GM23338 (cell line): ENCODE data around the gene CERS3. TPM values are rescaled to one million over a fixed set of nuclear protein-coding genes. Genes with fewer than 3 reads are reported as not detected.

Experiments used
- ATAC-seq: fragments of 200-7000 bp; cut with Tn5 transposase; 3 replicates; pipeline ENCODE4 v1.9.1; 2020
- DNase-seq: peaks from one replicate; pipeline ENCODE4 v3.0.0-alpha.2; 2015; ENCODE audit warnings: low spot score
- H2AFZ ChIP-seq: fragments of 200-600 bp; sonication (generic); 2 replicates; pipeline ENCODE4 v1.8.0; 2016; ENCODE audit warnings: antibody characterized with exemption, mild to moderate bottlenecking, moderate library complexity
- H3F3A ChIP-seq: fragments of 200-600 bp; sonication (generic); replicated peaks from 2 replicates; pipeline ENCODE4 v1.8.0; 2017; ENCODE audit warnings: antibody characterized with exemption, mixed run types, low read depth
- H3K27ac ChIP-seq: fragments of 200-600 bp; sonication (generic); 2 replicates; pipeline ENCODE4 v1.6.1; 2016; ENCODE audit warnings: low read depth
- H3K27me3 ChIP-seq: fragments of 200-600 bp; sonication (generic); 2 replicates; pipeline ENCODE4 v1.8.0; 2016; ENCODE audit warnings: mild to moderate bottlenecking, mixed run types, moderate library complexity; ENCODE audit not compliant: insufficient read depth
- H3K36me3 ChIP-seq: fragments of 200-600 bp; sonication (generic); 2 replicates; pipeline ENCODE4 v1.8.0; 2016; ENCODE audit warnings: mild to moderate bottlenecking; ENCODE audit not compliant: insufficient read depth
- H3K4me1 ChIP-seq: fragments of 200-600 bp; sonication (generic); 2 replicates; pipeline ENCODE4 v1.8.0; 2016; ENCODE audit warnings: mild to moderate bottlenecking, moderate library complexity; ENCODE audit not compliant: insufficient read depth
- H3K4me2 ChIP-seq: fragments of 200-600 bp; sonication (generic); 2 replicates; pipeline ENCODE4 v1.7.1; 2017; ENCODE audit warnings: mixed run types
- H3K4me3 ChIP-seq: fragments of 200-600 bp; sonication (generic); 2 replicates; pipeline ENCODE4 v1.6.1; 2016; ENCODE audit warnings: mixed run types
- H3K79me2 ChIP-seq: fragments of 200-600 bp; sonication (generic); replicated peaks from 2 replicates; pipeline ENCODE4 v1.8.0; 2017; ENCODE audit warnings: mild to moderate bottlenecking; ENCODE audit not compliant: insufficient read depth
- H3K9me2 ChIP-seq: fragments of 200-600 bp; sonication (generic); 2 replicates; pipeline ENCODE4 v1.8.0; 2017; ENCODE audit not compliant: insufficient read depth
- H4K20me1 ChIP-seq: fragments of 200-600 bp; sonication (generic); replicated peaks from 2 replicates; pipeline ENCODE4 v1.8.0; 2017; ENCODE audit warnings: mild to moderate bottlenecking; ENCODE audit not compliant: insufficient read depth
- H3K27ac Mint-ChIP-seq: 2 replicates; pipeline ENCODE4 v1.8.0; 2020; ENCODE audit warnings: inconsistent platforms, mild to moderate bottlenecking, moderate library complexity, mixed read lengths
- H3K27me3 Mint-ChIP-seq: 3 replicates; pipeline ENCODE4 v1.8.0; 2022; ENCODE audit warnings: low read depth, mild to moderate bottlenecking, moderate library complexity, mixed read lengths, inconsistent platforms; ENCODE audit not compliant: insufficient read depth, poor library complexity
- H3K36me3 Mint-ChIP-seq: 3 replicates; pipeline ENCODE4 v1.8.0; 2021; ENCODE audit warnings: low read depth, mild to moderate bottlenecking, inconsistent platforms, moderate library complexity, mixed read lengths
- H3K4me1 Mint-ChIP-seq: 3 replicates; pipeline ENCODE4 v1.8.0; 2020; ENCODE audit warnings: mild to moderate bottlenecking, inconsistent platforms, mixed read lengths
- H3K4me3 Mint-ChIP-seq: 3 replicates; pipeline ENCODE4 v1.8.0; 2021; ENCODE audit warnings: moderate library complexity, mild to moderate bottlenecking, inconsistent platforms, mixed read lengths
- H3K9me3 Mint-ChIP-seq: 3 replicates; pipeline ENCODE4 v1.8.0; 2020; ENCODE audit warnings: moderate library complexity, mild to moderate bottlenecking, inconsistent platforms, mixed read lengths
- CREB1 ChIP-seq: fragments of 250-450 bp; sonication (Bioruptor Pico); IDR thresholded peaks from 2 replicates; pipeline ENCODE4 v1.5.0; 2020; ENCODE audit warnings: low read depth, mild to moderate bottlenecking, moderate library complexity
- EZH2 ChIP-seq: fragments of 200-600 bp; sonication (generic); IDR thresholded peaks from one replicate; pipeline ENCODE4 v1.8.0; 2017; ENCODE audit warnings: antibody characterized with exemption, mild to moderate bottlenecking, low read depth; ENCODE audit not compliant: unreplicated experiment
- EZH2phosphoT487 ChIP-seq: fragments of 200-600 bp; sonication (generic); IDR thresholded peaks from one replicate; pipeline ENCODE4 v1.8.1; 2018; ENCODE audit warnings: antibody characterized with exemption; ENCODE audit not compliant: unreplicated experiment
- JUNB ChIP-seq: IDR thresholded peaks from one replicate; pipeline ENCODE4 v1.6.1; 2016; ENCODE audit warnings: antibody characterized with exemption; ENCODE audit not compliant: unreplicated experiment
- NANOG ChIP-seq: IDR thresholded peaks from 2 replicates; pipeline ENCODE4 v1.6.1; 2016; ENCODE audit warnings: antibody characterized with exemption, borderline replicate concordance
- POLR2AphosphoS5 ChIP-seq: IDR thresholded peaks from 2 replicates; pipeline ENCODE4 v1.6.1; 2016; ENCODE audit warnings: antibody characterized with exemption, low read depth
- STAT1 ChIP-seq: IDR thresholded peaks from one replicate; pipeline ENCODE4 v1.6.1; 2016; ENCODE audit warnings: antibody characterized with exemption; ENCODE audit not compliant: unreplicated experiment
- ZNF114 ChIP-seq: fragments of 250-450 bp; sonication (Bioruptor Pico); IDR thresholded peaks from 2 replicates; pipeline ENCODE4 v1.5.0; 2020; ENCODE audit warnings: mild to moderate bottlenecking, moderate library complexity
- ZNF331 ChIP-seq: fragments of 250-450 bp; sonication (Bioruptor Pico); IDR thresholded peaks from 2 replicates; pipeline ENCODE4 v1.5.0; 2020; ENCODE audit warnings: low read depth, mild to moderate bottlenecking, moderate library complexity
- polyA plus RNA-seq: library from polyadenylated mRNA; unstranded; fragments of >200 nt; fragmentation: Nextera tagmentation; extraction: Ambion mirVana; gene quantifications from 2 replicates; pipeline ENCODE4 v1.2.1, GENCODE V29; 2016
- total RNA-seq: library from RNA; depleted of rRNA; stranded (reverse); fragments of >200 nt; shearing (Covaris generic); gene quantifications from 2 replicates; pipeline ENCODE4 v1.2.3, GENCODE V29; 2014
- TF ChIP-seq, protein P1 (sequence below), 2 experiments: fragments of 200-600 bp in 1 of 2; sonication (generic) in 1 of 2; conservative IDR thresholded peaks; 2 replicates each; pipeline versions ENCODE4 v1.5.1 to v1.6.1; 2016 to 2017; ENCODE audit warnings: antibody characterized with exemption in 2 of 2, low read depth in 2 of 2, mild to moderate bottlenecking in 2 of 2, moderate library complexity in 1 of 2
- TF ChIP-seq, protein P2 (sequence below): IDR thresholded peaks from 2 replicates; pipeline ENCODE4 v1.6.1; 2016; ENCODE audit warnings: antibody characterized with exemption
- TF ChIP-seq, protein P3 (sequence below): IDR thresholded peaks from one replicate; pipeline ENCODE4 v1.6.1; 2018; ENCODE audit warnings: antibody characterized with exemption; ENCODE audit not compliant: unreplicated experiment

Gene CERS3
- total and polyA plus RNA-seq, 2 experiments from 2014 or later: 1.8 to 2.2 TPM

DNA sequence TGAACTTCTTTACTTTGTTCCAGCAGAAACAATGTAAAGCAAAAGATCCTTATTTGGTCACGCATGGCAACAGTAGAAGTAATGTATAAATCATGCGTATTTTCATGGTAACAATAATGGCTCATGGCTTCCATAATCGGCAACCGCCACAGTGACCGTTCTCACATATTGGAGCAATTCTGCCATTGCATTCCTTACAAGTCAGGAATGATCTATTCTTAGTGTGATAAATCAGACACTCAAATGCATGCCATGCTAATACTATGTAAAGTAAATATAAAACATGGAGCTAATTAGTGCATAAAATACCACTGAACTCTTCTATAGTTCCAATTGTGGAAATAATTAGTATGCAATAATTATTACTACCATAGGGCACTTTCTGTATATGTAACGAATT, 13.5 kb upstream of the CERS3 start (continued):
- TF ChIP-seq, protein P1, sequence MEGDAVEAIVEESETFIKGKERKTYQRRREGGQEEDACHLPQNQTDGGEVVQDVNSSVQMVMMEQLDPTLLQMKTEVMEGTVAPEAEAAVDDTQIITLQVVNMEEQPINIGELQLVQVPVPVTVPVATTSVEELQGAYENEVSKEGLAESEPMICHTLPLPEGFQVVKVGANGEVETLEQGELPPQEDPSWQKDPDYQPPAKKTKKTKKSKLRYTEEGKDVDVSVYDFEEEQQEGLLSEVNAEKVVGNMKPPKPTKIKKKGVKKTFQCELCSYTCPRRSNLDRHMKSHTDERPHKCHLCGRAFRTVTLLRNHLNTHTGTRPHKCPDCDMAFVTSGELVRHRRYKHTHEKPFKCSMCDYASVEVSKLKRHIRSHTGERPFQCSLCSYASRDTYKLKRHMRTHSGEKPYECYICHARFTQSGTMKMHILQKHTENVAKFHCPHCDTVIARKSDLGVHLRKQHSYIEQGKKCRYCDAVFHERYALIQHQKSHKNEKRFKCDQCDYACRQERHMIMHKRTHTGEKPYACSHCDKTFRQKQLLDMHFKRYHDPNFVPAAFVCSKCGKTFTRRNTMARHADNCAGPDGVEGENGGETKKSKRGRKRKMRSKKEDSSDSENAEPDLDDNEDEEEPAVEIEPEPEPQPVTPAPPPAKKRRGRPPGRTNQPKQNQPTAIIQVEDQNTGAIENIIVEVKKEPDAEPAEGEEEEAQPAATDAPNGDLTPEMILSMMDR (conservative IDR thresholded peaks at IDR 0.05; ENCODE audit: low read depth in 2 of 2): no peak
- TF ChIP-seq, protein P2, sequence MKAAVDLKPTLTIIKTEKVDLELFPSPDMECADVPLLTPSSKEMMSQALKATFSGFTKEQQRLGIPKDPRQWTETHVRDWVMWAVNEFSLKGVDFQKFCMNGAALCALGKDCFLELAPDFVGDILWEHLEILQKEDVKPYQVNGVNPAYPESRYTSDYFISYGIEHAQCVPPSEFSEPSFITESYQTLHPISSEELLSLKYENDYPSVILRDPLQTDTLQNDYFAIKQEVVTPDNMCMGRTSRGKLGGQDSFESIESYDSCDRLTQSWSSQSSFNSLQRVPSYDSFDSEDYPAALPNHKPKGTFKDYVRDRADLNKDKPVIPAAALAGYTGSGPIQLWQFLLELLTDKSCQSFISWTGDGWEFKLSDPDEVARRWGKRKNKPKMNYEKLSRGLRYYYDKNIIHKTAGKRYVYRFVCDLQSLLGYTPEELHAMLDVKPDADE: no peak
- TF ChIP-seq, protein P3, sequence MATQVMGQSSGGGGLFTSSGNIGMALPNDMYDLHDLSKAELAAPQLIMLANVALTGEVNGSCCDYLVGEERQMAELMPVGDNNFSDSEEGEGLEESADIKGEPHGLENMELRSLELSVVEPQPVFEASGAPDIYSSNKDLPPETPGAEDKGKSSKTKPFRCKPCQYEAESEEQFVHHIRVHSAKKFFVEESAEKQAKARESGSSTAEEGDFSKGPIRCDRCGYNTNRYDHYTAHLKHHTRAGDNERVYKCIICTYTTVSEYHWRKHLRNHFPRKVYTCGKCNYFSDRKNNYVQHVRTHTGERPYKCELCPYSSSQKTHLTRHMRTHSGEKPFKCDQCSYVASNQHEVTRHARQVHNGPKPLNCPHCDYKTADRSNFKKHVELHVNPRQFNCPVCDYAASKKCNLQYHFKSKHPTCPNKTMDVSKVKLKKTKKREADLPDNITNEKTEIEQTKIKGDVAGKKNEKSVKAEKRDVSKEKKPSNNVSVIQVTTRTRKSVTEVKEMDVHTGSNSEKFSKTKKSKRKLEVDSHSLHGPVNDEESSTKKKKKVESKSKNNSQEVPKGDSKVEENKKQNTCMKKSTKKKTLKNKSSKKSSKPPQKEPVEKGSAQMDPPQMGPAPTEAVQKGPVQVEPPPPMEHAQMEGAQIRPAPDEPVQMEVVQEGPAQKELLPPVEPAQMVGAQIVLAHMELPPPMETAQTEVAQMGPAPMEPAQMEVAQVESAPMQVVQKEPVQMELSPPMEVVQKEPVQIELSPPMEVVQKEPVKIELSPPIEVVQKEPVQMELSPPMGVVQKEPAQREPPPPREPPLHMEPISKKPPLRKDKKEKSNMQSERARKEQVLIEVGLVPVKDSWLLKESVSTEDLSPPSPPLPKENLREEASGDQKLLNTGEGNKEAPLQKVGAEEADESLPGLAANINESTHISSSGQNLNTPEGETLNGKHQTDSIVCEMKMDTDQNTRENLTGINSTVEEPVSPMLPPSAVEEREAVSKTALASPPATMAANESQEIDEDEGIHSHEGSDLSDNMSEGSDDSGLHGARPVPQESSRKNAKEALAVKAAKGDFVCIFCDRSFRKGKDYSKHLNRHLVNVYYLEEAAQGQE: no peak
- TF ChIP-seq POLR2AphosphoS5 (no peak), ZNF331 (CRISPR knock-in tag) (no peak), ZNF114 (CRISPR knock-in tag) (no peak), EZH2 (no peak), JUNB (no peak), CREB1 (no peak)

DNA sequence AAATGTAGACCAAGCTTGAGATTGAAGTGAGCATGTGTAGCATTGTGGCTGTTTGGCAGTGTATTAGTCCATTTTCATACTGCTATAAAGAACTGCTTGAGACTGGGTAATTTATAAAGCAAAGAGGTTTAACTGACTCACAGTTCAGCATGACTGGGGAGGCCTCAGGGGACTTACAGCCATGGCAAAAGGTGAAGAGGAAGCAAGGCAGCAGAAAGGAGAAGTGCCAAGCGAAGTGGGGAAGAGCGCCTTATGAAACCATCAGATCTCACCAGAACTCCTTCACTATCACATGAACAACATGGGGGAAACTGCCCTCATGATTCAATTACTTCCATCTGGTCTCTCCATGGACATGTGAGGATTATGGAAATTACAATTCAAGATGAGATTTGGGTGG, 8.6 kb upstream of the CERS3 start:
- Histone ChIP-seq H3K4me1 (no peaks in the 10 kb centered on the region), H3K79me2 (no peaks in the 10 kb centered on the region), H4K20me1 (no peaks in the 10 kb centered on the region), H3K4me2 (no peak overlapping the region), H3K36me3 (no peaks in the 10 kb centered on the region), H3F3A (no peaks in the 10 kb centered on the region), H2AFZ (no peak overlapping the region), H3K27ac (no peak overlapping the region), H3K9me2 (no peaks in the 10 kb centered on the region), H3K4me3 (no peak overlapping the region), H3K27me3 (no peaks in the 10 kb centered on the region)
- H3K27ac Mint-ChIP-seq: no peak overlapping the region
- TF ChIP-seq, protein P1 (conservative IDR thresholded peaks at IDR 0.05; ENCODE audit: low read depth in 2 of 2): no peak
- no peak for TF ChIP-seq NANOG
- TF ChIP-seq EZH2: no peak
- TF ChIP-seq, protein P2: no peak
- TF ChIP-seq EZH2phosphoT487: no peak
- no peak for TF ChIP-seq STAT1
- no peak for DNase-seq
- H3K4me3 Mint-ChIP-seq: no peak overlapping the region
- H3K9me3 Mint-ChIP-seq: peaks cover 27% of the 10 kb centered on the region
- no peak for ATAC-seq
- no peaks in the 10 kb centered on the region for H3K4me1 Mint-ChIP-seq
- H3K27me3 Mint-ChIP-seq: peaks cover 2% of the 10 kb centered on the region
- peaks cover 5% of the 10 kb centered on the region; the same call in 2 of the 3 replicates for H3K36me3 Mint-ChIP-seq
